Measurements from ENCODE around the gene GLB1L2.
"Not testable (repeated sequence)": the region's sequence is repeated elsewhere in the genome, so short reads cannot be mapped to it uniquely, and the experiment has no call there.

GLB1L2 gene

DNA sequence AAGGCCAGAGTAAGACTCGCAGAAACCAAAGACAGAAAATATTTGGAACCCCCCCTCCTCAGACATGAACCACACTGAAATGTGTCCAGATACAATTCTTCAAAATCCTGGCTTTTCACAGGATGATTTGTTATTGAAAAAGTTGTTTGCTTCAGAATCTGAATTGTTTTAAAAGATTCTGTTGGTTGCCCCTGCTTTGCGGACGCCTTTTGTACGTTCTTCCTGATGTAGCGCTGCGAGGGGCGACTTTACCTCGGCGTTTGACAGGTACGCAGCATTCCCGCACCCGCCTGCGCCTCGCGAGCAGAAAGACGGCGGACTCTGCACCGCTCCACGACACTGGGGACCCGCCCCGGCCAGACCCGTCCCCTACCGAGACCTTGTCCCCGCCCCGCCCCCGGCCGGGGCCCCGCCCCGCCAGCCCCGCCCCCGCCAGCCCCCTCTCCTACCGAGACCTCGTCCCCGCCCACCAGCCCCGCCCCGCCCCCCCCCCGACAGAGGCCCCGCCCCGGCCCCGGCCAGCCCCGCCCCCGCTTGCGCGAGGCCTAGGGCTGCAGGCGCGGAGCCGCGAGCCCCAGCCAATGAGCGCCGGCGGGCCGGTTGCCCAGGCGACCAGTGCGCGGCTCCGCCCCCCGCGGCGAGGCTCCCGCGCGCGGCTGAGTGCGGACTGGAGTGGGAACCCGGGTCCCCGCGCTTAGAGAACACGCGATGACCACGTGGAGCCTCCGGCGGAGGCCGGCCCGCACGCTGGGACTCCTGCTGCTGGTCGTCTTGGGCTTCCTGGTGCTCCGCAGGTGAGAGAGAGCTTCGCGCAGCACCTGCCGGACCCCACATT lies at the start of gene GLB1L2:
Gene GLB1L2 (plus strand): TSS at position 635 of the 835 bp plus-strand sequence. CDS start 74 bp downstream, at position 709.
- no peak for DNase-seq

DNA sequence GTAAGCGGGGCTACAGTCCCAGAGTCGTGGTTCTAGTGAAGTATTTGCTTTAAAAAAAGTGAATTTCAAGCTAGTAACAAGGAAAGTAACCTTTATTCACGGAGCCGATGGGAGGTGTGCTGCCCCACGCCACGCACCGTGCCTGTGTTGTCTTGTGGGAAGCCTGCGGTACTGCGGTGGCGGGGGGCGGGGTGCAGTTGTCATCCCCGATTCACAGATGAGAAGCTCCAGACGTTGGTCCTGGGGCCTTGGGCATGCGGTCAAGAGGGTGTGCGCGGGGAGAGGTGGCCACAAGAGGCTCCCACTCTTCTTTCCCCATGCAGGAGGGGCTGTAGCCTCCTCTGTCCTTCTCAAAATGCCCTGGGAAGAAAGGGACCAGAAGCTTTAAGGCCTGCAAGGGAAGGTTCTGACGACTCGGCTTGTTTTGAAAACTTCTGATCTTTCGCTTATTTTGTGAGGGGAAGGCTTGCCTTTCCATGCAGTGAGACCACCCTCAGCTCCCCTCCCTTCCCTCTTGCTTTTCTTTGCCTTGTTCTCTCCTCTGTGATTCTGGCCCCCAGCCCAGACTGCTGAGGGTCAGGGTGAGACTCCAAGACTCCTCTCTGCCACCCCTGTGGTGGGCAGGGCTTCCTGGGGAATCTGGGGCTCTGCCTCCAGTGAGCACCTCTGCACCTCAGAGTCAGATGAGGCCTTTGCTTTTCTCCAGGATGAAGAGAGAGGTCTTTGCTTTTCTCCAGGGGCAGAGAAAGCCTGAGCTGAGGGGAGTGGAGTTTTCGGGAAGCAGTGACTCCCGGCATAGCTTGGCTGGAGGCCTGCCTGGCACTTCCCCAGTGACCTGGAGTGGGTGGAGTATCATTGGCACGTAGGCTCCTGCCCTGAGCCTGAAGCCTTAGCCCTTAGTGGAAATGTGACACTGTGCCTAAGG lies 49.4 kb upstream of the GLB1L2 start:
- no peak for DNase-seq

DNA sequence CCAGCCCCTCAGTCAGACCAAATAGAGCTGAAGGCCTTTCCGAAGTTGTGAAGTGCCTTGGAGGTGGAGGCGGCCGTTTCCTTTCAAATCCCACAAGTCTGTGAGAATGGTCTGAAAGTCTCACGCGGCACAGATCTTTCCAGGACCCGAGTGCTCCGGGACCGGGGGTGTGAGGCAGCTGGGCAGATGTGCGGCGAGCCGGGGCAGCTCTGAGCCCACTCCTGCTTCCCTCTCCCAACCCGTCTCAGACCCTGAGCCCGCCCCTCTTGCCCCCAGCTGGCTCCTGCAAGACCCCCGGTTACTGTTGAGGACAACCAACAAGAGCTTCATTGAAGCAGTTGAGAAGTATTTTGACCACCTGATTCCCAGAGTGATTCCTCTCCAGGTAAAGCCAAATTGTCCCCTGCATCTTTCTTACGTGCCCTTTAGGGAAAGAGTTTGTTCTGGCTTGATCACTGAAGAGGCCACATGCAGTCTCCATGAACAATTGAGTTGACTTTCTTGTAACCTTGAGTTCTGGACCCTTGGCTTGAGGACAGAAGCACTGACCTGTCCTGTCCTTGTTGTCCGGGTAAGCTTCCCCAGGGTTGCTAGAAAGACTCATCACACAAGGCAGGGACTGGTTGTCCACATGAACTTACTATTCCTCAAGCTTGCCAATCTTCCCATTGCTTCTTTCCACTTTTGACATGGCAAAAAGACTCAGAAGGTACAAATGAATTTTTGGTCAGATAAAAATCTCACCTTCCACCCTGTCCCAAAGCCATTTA lies 48.1 kb upstream of the GLB1L2 start:
- no peak for DNase-seq

DNA sequence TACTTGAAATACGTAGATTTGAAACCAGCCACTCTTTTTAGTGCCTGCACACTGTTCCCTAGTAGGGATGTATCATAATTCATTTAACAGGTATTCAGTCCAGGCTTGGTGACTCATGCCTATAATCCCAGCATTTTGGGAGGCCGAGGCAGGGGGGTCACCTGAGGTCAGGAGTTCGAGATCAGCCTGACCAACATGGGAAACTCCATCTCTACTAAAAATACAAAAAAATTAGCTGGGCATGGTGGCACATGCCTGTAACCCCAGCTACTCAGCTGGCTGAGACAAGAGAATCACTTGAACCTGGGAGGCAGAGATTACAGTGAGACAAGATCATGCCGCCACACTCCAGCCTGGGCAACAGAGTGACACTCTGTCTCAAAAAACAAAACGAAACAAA lies 47.4 kb upstream of the GLB1L2 start:
- not testable (repeated sequence) for DNase-seq

GRCh38 chr11:134287561-134287960 lies 44.2 kb upstream of the GLB1L2 start:
- no peak for DNase-seq

DNA sequence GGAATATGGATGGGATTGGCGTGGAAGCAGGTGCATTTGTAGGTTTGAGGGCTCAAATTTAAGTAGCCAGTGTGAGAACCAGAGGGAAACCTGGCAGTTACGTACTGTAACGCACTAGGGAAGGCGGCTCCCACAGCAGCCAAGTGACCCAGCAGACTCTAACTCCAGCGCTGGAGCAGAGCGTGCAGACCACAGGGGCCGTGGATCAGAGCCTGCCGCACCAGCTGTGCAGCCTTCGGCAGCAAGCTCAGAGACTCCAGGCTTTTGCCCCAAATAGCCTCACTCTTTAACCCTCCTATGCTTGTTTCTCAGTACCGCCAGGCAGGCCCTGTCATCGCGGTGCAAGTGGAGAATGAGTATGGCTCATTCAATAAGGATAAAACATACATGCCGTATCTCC lies 43.3 kb upstream of the GLB1L2 start:
- no peak for DNase-seq

GRCh38 chr11:134289167-134289566 lies 42.6 kb upstream of the GLB1L2 start:
- DNase-seq = no peak

- DNase-seq = no peak
Measured at GRCh38 chr11:134289789-134290188, 42.0 kb upstream of the GLB1L2 start.

DNA sequence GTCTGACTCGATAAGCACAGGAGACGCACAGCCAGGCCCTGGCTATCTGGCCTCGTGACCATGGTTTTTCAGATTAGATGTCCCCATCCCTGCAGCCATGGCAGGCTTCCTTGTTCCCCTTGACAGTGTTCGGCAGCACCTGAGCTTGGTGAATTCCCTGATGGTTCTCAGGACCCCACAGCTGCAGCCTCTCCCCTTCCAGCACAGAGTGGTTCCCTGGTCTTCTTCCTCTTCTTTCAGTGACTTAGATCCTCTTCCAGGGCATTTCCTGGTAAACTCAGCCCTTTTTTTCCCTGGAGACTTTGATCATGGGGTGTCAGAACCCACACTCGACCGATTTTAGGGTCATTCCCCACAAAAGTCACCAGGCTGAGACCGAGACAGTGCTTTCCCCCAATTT lies 41.1 kb upstream of the GLB1L2 start:
- DNase-seq = no peak

- no peak for DNase-seq
Measured at GRCh38 chr11:134291196-134291595, 40.6 kb upstream of the GLB1L2 start.

DNA sequence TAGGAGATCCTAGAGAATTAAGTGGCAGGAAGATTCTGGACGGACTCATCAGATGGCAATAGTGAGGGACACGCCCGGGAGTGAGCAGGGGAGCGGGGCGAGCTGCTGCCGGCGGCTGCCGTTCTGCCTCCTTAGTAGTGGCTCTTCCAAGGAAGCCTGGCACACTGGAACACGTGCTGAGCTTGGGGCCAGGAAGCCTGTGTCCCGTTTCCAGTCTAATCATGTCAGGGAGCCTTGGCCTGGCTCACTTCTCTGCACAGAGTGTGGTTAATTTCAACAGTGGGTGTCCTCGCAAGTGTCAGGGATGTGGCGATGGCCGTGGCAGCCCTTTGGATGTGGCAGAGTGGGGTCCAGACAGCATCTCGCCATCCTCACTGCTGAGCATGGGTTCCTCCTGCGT lies 39.1 kb upstream of the GLB1L2 start:
- no peak for DNase-seq

DNA sequence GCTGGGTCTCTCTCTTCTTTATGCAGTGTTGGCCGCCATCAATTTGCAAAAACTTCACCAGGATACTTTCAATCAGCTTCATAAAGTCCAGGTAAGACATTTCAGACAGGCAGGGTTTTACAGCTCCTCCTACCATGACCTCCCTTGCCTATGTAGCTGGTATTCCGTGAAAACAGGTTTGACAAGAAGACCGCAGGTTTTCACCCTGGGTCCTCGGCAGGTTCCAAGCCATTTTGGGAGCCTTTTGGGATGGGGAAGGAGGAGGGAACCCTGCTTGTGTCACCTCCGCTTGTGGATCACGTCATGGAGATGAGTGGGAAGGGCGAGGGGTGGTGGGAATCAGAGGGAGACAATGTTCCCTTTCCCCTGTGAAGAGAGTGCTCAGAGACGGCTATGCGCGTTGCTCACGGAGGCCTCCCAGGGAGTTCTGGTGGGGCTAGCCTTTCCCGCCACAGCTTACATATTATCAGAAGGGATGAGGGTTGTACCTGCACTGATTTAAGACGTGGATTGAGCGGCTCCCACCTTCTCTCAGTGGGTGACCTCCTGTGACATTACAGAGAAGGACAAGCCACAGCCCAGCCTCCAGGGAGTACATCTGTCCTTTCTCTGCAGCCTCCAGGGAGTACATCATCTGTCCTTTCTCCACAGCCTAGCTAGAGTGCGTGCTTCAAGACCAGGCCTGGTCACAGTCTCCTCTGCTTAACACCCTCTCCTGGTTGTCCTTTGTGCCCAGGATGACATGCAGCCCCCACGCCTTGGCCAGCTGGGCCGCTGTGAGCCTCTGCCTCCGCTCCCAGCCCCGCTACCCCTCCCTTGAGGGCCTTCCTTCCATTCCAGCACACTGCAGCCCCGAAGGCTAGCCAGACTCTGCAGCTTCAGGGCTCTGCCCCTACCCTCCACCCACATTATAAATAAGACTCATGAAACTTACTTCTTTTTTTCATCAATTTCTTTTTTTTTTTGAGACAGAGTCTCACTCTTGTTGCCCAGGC lies 38.4 kb upstream of the GLB1L2 start:
- no peak for DNase-seq

- no peak for DNase-seq
Measured at GRCh38 chr11:134294664-134295063, 37.1 kb upstream of the GLB1L2 start.

- DNase-seq = no peak
Measured at GRCh38 chr11:134312223-134312622, 19.6 kb upstream of the GLB1L2 start.

DNA sequence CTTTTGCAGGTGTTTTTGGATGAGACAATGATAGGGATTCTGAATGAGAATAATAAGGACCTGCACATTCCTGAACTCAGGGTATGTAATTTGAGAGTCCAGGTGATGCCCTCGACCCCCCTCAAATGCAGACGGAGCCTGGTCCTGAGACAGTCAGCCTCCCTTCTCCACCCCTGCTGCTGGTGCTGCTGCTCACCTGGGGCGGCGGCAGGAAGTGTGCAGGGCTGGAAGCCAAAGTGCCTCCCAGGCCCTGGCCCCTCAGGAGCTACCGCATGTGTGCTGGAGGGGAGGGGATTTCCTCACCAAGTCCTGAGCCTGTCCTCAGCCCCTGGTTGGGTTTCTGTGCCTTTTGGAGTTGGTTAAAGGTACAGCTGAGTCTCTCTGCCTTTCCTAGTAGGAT lies 19.0 kb upstream of the GLB1L2 start:
- DNase-seq = no peak

DNA sequence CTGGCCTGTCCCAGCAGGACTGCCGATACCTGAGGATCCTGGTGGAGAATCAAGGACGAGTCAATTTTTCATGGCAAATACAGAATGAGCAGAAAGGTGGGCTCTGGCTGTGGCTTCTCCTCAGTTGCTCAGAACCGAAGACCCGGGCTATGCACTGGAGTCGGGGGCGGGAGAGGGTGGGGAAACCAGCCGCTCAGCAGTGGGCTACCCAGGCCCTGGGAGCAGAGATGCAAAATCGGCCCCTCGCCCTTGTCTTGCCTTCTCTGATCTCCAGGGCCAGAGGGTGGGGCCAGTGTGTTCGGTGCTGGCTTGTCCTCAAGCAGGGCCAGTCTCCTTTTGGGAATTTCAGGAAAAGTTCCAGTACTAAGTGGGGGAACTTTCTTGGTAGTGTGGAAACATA lies 18.4 kb upstream of the GLB1L2 start:
- DNase-seq = no peak

GRCh38 chr11:134313821-134314607 lies 17.8 kb upstream of the GLB1L2 start:
- DNase-seq = no peak

DNA sequence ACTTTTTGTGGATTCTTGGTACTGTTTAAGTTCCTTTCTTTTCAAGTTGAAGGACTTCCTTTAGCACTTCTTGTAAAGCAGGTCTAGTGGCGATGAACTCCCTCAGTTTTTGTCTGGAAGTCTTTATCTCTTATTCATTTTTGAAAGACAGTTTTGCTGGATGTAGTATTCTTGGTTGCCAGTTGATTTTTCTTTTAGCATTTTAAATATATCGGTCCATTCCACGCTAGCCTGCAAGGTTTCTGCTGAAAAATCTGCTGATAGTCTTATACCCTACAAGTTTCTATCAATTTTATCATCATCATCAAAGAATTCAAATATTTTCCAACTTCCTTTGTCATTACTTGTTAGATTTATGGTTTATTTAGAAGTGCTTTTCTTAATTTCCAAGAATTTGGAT lies 14.7 kb upstream of the GLB1L2 start:
- no peak for DNase-seq

- not testable (repeated sequence) for DNase-seq
Measured at GRCh38 chr11:134321373-134321772, 10.4 kb upstream of the GLB1L2 start.

DNA sequence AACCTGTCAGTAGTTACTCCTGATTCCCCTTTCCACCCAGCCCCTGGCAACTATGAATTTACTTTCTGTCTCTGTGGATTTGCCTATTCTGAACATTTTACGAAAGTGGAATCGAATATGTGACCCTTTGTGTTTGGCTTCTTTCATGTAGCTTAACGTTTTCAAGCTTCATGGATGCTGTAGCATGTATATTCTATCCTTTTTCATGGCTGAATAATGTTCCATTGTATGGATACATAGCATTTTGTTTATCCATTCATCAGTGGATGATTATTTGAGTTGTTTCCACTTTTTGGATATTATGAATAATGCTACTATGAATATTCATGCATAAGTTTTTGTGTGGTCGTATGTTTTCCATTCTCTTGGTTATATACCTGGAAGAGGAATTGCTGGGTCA lies 9.2 kb upstream of the GLB1L2 start:
- no peak for DNase-seq

GRCh38 chr11:134328433-134328832 lies 3.4 kb upstream of the GLB1L2 start:
- no peak for DNase-seq
